Skeletal muscle tissue (tissue), 4 donors: ENCODE data around the gene FAM171A1. TPM values are rescaled to one million over a fixed set of nuclear protein-coding genes. Genes with fewer than 3 reads are reported as not detected.

Experiments
- H3K27ac ChIP-seq: one replicate; pipeline ENCODE4 v1.7.0; 2013; ENCODE audit warnings: mild to moderate bottlenecking, low read depth, low read length, inconsistent platforms
- H3K27me3 ChIP-seq, 3 donors: one replicate each; pipeline ENCODE4 v1.7.0; 2013; ENCODE audit warnings: low read length in 3 of 3; ENCODE audit not compliant: control insufficient read depth in 3 of 3, insufficient read depth in 3 of 3
- H3K36me3 ChIP-seq, 3 donors: one replicate each; pipeline ENCODE4 v1.7.0; 2013; ENCODE audit warnings: low read length in 3 of 3; ENCODE audit not compliant: control insufficient read depth in 3 of 3, insufficient read depth in 3 of 3
- H3K4me1 ChIP-seq, 3 donors: one replicate each; pipeline ENCODE4 v1.7.0; 2013; ENCODE audit warnings: low read length in 3 of 3, mild to moderate bottlenecking in 3 of 3; ENCODE audit not compliant: control insufficient read depth in 3 of 3, insufficient read depth in 3 of 3
- H3K4me3 ChIP-seq, 3 donors: one replicate each; pipeline ENCODE4 v1.7.0; 2013; ENCODE audit warnings: low read length in 3 of 3
- H3K9ac ChIP-seq, 3 donors: one replicate each; pipeline ENCODE4 v1.7.0; 2013; ENCODE audit warnings: low read length in 3 of 3, mild to moderate bottlenecking in 3 of 3, moderate library complexity in 2 of 3, low read depth in 1 of 3
- H3K9me3 ChIP-seq, 3 donors: one replicate each; pipeline ENCODE4 v1.7.0; 2013; ENCODE audit warnings: low read length in 3 of 3; ENCODE audit not compliant: control insufficient read depth in 3 of 3
- total RNA-seq: library from RNA; depleted of rRNA; stranded (reverse); fragments of >200 nt; gene quantifications from one replicate; pipeline ENCODE4 v1.2.3, GENCODE V29; 2014
- donor health status: Osteomylitis.

The FAM171A1 gene
- total RNA-seq, 1 donor from 2014 or later: 11.0 TPM

- H3K27ac ChIP-seq: no peak overlapping the region
These were observed 3.5 kb upstream of the FAM171A1 start for GRCh38 chr10:15374566-15374965.

GRCh38 chr10:15374156-15374555 is 3.1 kb upstream of the FAM171A1 start:
- Histone ChIP-seq H3K9ac (no peak overlapping the region), H3K27me3 (peaks cover 2 to 28% (median 5%) of the 10 kb centered on the region in 3 donors), H3K4me1 (peaks cover 6 to 8% (median 6%) of the 10 kb centered on the region in 3 donors), H3K4me3 (no peak overlapping the region), H3K36me3 (no peaks in the 10 kb centered on the region), H3K9me3 (no peaks in the 10 kb centered on the region), H3K27ac (no peak overlapping the region)

More at GRCh38 chr10:15374566-15374965, 3.5 kb upstream of the FAM171A1 start:
- Histone ChIP-seq H3K4me1 (peaks cover 4 to 5% (median 5%) of the 10 kb centered on the region in 3 donors), H3K36me3 (no peaks in the 10 kb centered on the region), H3K9ac (no peak overlapping the region), H3K9me3 (no peaks in the 10 kb centered on the region), H3K27me3 (peaks cover 2 to 29% (median 5%) of the 10 kb centered on the region in 3 donors), H3K4me3 (no peak overlapping the region)

- H3K27ac ChIP-seq: no peak overlapping the region
- no peak overlapping the region for H3K9ac ChIP-seq
- H3K9me3 ChIP-seq: no peaks in the 10 kb centered on the region
- H3K4me3 ChIP-seq: no peak overlapping the region
- no peaks in the 10 kb centered on the region for H3K36me3 ChIP-seq
- H3K27me3 ChIP-seq: peaks cover 2 to 24% (median 5%) of the 10 kb centered on the region in 3 donors
- H3K4me1 ChIP-seq: peaks cover 6 to 8% (median 6%) of the 10 kb centered on the region in 3 donors
These were observed 2.1 kb upstream of the FAM171A1 start for GRCh38 chr10:15373199-15373598.

GRCh38 chr10:15370212-15370855 is 755 bp downstream of the FAM171A1 start:
- no peaks in the 10 kb centered on the region for H3K9me3 ChIP-seq
- H3K4me3 ChIP-seq: peak overlapping the region; percentile 57 to 69 (median 67)
- no peak overlapping the region for H3K27ac ChIP-seq
- peaks cover 6 to 8% (median 8%) of the 10 kb centered on the region in 3 donors for H3K4me1 ChIP-seq
- H3K36me3 ChIP-seq: no peaks in the 10 kb centered on the region
- H3K27me3 ChIP-seq: peaks cover 0 to 18% (median 0%) of the 10 kb centered on the region in 3 donors
- peak overlapping the region; percentile 50 to 66 (median 63) for H3K9ac ChIP-seq

- H3K4me1 ChIP-seq: peaks cover 6 to 8% (median 8%) of the 10 kb centered on the region in 3 donors
- peaks cover 0 to 18% (median 0%) of the 10 kb centered on the region in 3 donors for H3K27me3 ChIP-seq
- H3K36me3 ChIP-seq: no peaks in the 10 kb centered on the region
- no peaks in the 10 kb centered on the region for H3K9me3 ChIP-seq
- no peak overlapping the region for H3K27ac ChIP-seq
- H3K9ac ChIP-seq: peak overlapping the region; percentile 50 to 66 (median 63)
- peak overlapping the region; percentile 57 to 69 (median 67) for H3K4me3 ChIP-seq
These were observed 1.6 kb downstream of the FAM171A1 start for GRCh38 chr10:15369256-15370211.

- H3K4me3 ChIP-seq: no peak overlapping the region
- peaks cover 6 to 8% (median 8%) of the 10 kb centered on the region in 3 donors for H3K4me1 ChIP-seq
- H3K27ac ChIP-seq: no peak overlapping the region
- peaks cover 0 to 15% (median 0%) of the 10 kb centered on the region in 3 donors for H3K27me3 ChIP-seq
- H3K36me3 ChIP-seq: no peaks in the 10 kb centered on the region
- H3K9ac ChIP-seq: no peak overlapping the region
- no peaks in the 10 kb centered on the region for H3K9me3 ChIP-seq
These were observed 2.8 kb downstream of the FAM171A1 start for GRCh38 chr10:15368101-15368855.

- H3K9me3 ChIP-seq: no peaks in the 10 kb centered on the region
- H3K9ac ChIP-seq: no peak overlapping the region
- H3K27me3 ChIP-seq: peaks cover 0 to 10% (median 0%) of the 10 kb centered on the region in 3 donors
- no peak overlapping the region for H3K27ac ChIP-seq
- H3K36me3 ChIP-seq: no peaks in the 10 kb centered on the region
- H3K4me3 ChIP-seq: no peak overlapping the region
- H3K4me1 ChIP-seq: peaks cover 6 to 8% (median 8%) of the 10 kb centered on the region in 3 donors
These were observed 3.6 kb downstream of the FAM171A1 start for GRCh38 chr10:15367296-15368085.

- no peak overlapping the region for H3K4me3 ChIP-seq
- no peaks in the 10 kb centered on the region for H3K27me3 ChIP-seq
- peaks cover 3 to 8% (median 8%) of the 10 kb centered on the region in 3 donors for H3K4me1 ChIP-seq
- H3K9ac ChIP-seq: no peak overlapping the region
- no peak overlapping the region for H3K27ac ChIP-seq
- no peaks in the 10 kb centered on the region for H3K36me3 ChIP-seq
- H3K9me3 ChIP-seq: no peaks in the 10 kb centered on the region
These were observed 5.4 kb downstream of the FAM171A1 start for GRCh38 chr10:15365692-15366091.

- Histone ChIP-seq H3K27me3 (no peaks in the 10 kb centered on the region), H3K36me3 (no peaks in the 10 kb centered on the region), H3K4me3 (no peak overlapping the region), H3K27ac (no peak overlapping the region), H3K4me1 (peaks cover 0 to 2% (median 0%) of the 10 kb centered on the region in 3 donors), H3K9me3 (no peaks in the 10 kb centered on the region), H3K9ac (no peak overlapping the region)
These were observed 7.1 kb downstream of the FAM171A1 start for GRCh38 chr10:15364001-15364400.
